GM12878 (cell line): ENCODE results near the gene ZNF467. TPM values are rescaled to one million over a fixed set of nuclear protein-coding genes. Genes with fewer than 3 reads are reported as not detected.

Experiments
- ATAC-seq: fragments of 200-7000 bp; cut with Tn5 transposase; 3 replicates; pipeline ENCODE4 v1.9.1; 2020; ENCODE audit warnings: mild to moderate bottlenecking, moderate library complexity
- BruUV-seq: library from RNA; stranded (reverse); fragments of 400-500 nt; replicated peaks from 2 replicates; lab custom pipeline; 2021; lab: Mats Ljungman, UMichigan
- CTCF ChIA-PET: fragments of 300-600 bp; sonication (Branson Sonifier 250); formaldehyde crosslinking; extraction: SDS; loops from one replicate; lab custom pipeline; 2021; ENCODE audit warnings: inconsistent platforms; lab: Yijun Ruan, JAX
- POLR2A ChIA-PET: fragments of 350-600 bp; formaldehyde crosslinking; extraction: SDS; loops from one replicate; lab custom pipeline; 2021; ENCODE audit warnings: inconsistent platforms; lab: Charles Lee
- RAD21 ChIA-PET: fragments of 300-600 bp; sonication (Branson Sonifier 250); formaldehyde crosslinking; loops from one replicate; lab custom pipeline; 2023; ENCODE audit warnings: antibody characterized with exemption; ENCODE audit not compliant: unreplicated experiment; lab: Charles Lee
- SMC1A ChIA-PET: fragments of 300-600 bp; sonication (Branson Sonifier 250); formaldehyde crosslinking; loops from one replicate; lab custom pipeline; 2023; ENCODE audit not compliant: unreplicated experiment, uncharacterized antibody; lab: Charles Lee
- DNase-seq: peaks from one replicate; pipeline ENCODE4 v3.0.0-alpha.2; 2011; ENCODE audit warnings: low read depth, low spot score
- FAIRE-seq: peaks from 3 replicates; lab custom pipeline; 2011; peaks lifted over from hg19 to GRCh38; lab: Jason Lieb, UNC
- H2AFZ ChIP-seq: 2 replicates; pipeline ENCODE4 v1.6.0; 2011; ENCODE audit warnings: low read depth, low read length, control low read depth; ENCODE audit not compliant: control insufficient read depth
- H3K27ac ChIP-seq: 2 replicates; pipeline ENCODE4 v1.5.1; 2011; ENCODE audit warnings: control low read depth; ENCODE audit not compliant: control insufficient read depth, insufficient read depth
- H3K27me3 ChIP-seq, 2 experiments: replicated peaks in 1 of 2; 2 replicates each; pipeline versions ENCODE4 v1.6.0 to v1.6.1; 2011; ENCODE audit warnings: low read length in 1 of 2; ENCODE audit not compliant: control insufficient read depth in 2 of 2, insufficient read depth in 2 of 2
- H3K36me3 ChIP-seq, 2 experiments: 2 replicates each; pipeline ENCODE4 v1.5.1; 2011; ENCODE audit warnings: low read length in 1 of 2; ENCODE audit not compliant: control insufficient read depth in 2 of 2, insufficient read depth in 2 of 2
- H3K4me1 ChIP-seq: 2 replicates; pipeline ENCODE4 v1.6.1; 2011; ENCODE audit warnings: mild to moderate bottlenecking, low read length, moderate library complexity, mixed read lengths; ENCODE audit not compliant: control insufficient read depth, insufficient read depth
- H3K4me2 ChIP-seq: 2 replicates; pipeline ENCODE4 v1.6.0; 2011; ENCODE audit warnings: control low read depth; ENCODE audit not compliant: control insufficient read depth, insufficient read depth
- H3K4me3 ChIP-seq: fragments of 200-600 bp; sonication (generic); 2 replicates; pipeline ENCODE4 v1.5.1; 2016
- H3K79me2 ChIP-seq: 2 replicates; pipeline ENCODE4 v1.6.0; 2011; ENCODE audit warnings: low read length; ENCODE audit not compliant: control insufficient read depth, insufficient read depth
- H3K9ac ChIP-seq: 2 replicates; pipeline ENCODE4 v1.8.0; 2011; ENCODE audit warnings: low read length, control low read depth, mixed read lengths; ENCODE audit not compliant: control insufficient read depth, insufficient read depth
- H3K9me3 ChIP-seq: replicated peaks from 3 replicates; pipeline ENCODE4 v1.5.1; 2011; ENCODE audit warnings: mild to moderate bottlenecking, low read length; ENCODE audit not compliant: control insufficient read depth, insufficient read depth
- H4K20me1 ChIP-seq: 2 replicates; pipeline ENCODE4 v1.6.0; 2011; ENCODE audit not compliant: control insufficient read depth, insufficient read depth
- CBFB ChIP-seq: IDR thresholded peaks from 2 replicates; pipeline ENCODE4 v1.6.1; 2016; ENCODE audit warnings: antibody characterized with exemption, low read depth
- EGR1 ChIP-seq, 2 experiments: IDR thresholded peaks; 1 replicate in 1 of 2; 2 replicates in 1 of 2; pipeline ENCODE4 v1.6.1; 2011 to 2012; ENCODE audit warnings: low read depth in 2 of 2, low read length in 2 of 2, borderline replicate concordance in 1 of 2, mild to moderate bottlenecking in 1 of 2, moderate library complexity in 1 of 2
- FOXK2 ChIP-seq: fragments of 450-650 bp; IDR thresholded peaks from 2 replicates; pipeline ENCODE4 v1.6.1; 2017; ENCODE audit warnings: mild to moderate bottlenecking, moderate library complexity
- GABPA ChIP-seq: IDR thresholded peaks from 2 replicates; pipeline ENCODE4 v1.6.1; 2014; ENCODE audit warnings: antibody characterized with exemption, low read depth, mild to moderate bottlenecking, inconsistent platforms
- IKZF2 ChIP-seq, 2 experiments: fragments of 450-650 bp; IDR thresholded peaks; 2 replicates each; pipeline ENCODE4 v1.6.1; 2017; ENCODE audit warnings: mild to moderate bottlenecking in 2 of 2, moderate library complexity in 2 of 2
- KAT2A ChIP-seq: conservative IDR thresholded peaks from 2 replicates; pipeline ENCODE4 v1.6.1; 2011; ENCODE audit warnings: low read depth, low read length; ENCODE audit not compliant: control insufficient read depth
- LARP7 ChIP-seq: fragments of 450-650 bp; IDR thresholded peaks from 2 replicates; pipeline ENCODE4 v1.6.1; 2017; ENCODE audit warnings: mild to moderate bottlenecking
- MTA3 ChIP-seq: IDR thresholded peaks from 2 replicates; pipeline ENCODE4 v1.6.1; 2012; ENCODE audit warnings: low read length, inconsistent platforms, borderline replicate concordance
- NKRF ChIP-seq: fragments of 450-650 bp; conservative IDR thresholded peaks from 2 replicates; pipeline ENCODE4 v1.6.1; 2017; ENCODE audit warnings: mild to moderate bottlenecking, moderate library complexity
- RELA ChIP-seq: fragments of 450-650 bp; IDR thresholded peaks from 2 replicates; pipeline ENCODE4 v1.8.0; 2014; ENCODE audit warnings: borderline replicate concordance; ENCODE audit not compliant: partially characterized antibody
- RELB ChIP-seq: fragments of 450-650 bp; IDR thresholded peaks from 2 replicates; pipeline ENCODE4 v1.6.1; 2017; ENCODE audit warnings: low read depth, mild to moderate bottlenecking, moderate library complexity
- RFX5 ChIP-seq: IDR thresholded peaks from 2 replicates; pipeline ENCODE4 v1.6.1; 2011; ENCODE audit warnings: low read depth, low read length, improper control_type of control experiment
- USF1 ChIP-seq: IDR thresholded peaks from 2 replicates; pipeline ENCODE4 v1.6.1; 2011; ENCODE audit warnings: borderline replicate concordance, low read depth, mild to moderate bottlenecking, moderate library complexity, mixed read lengths, low read length; ENCODE audit not compliant: insufficient read depth; ENCODE audit errors: extremely low read length
- YBX1 ChIP-seq: fragments of 450-650 bp; IDR thresholded peaks from 2 replicates; pipeline ENCODE4 v1.6.1; 2016; ENCODE audit warnings: antibody characterized with exemption
- ZNF274 ChIP-seq: IDR thresholded peaks from one replicate; pipeline ENCODE4 v1.8.0; 2011; ENCODE audit not compliant: insufficient read length, insufficient read depth
- WGBS: methylation state at CpG from one replicate; pipeline ENCODE4 v1.1.6; 2016; ENCODE audit warnings: low lambda C conversion rate; ENCODE audit not compliant: insufficient replicate concordance, insufficient coverage; ENCODE audit errors: missing lambda C conversion rate; 5-methylcytosine and 5-hydroxymethylcytosine counted together
- in situ Hi-C: fragments of 300-500 bp; cut with MboI; formaldehyde crosslinking; loops from 9 replicates; pipeline ENCODE4 v1.14.3; 2018; ENCODE audit warnings: mixed read lengths
- intact Hi-C: fragments of 100-400 bp; cut with micrococcal nuclease; formaldehyde crosslinking; loops from one replicate; pipeline ENCODE4 v1.14.2; 2022; ENCODE audit not compliant: unreplicated experiment
- polyA plus RNA-seq, 11 experiments: library from polyadenylated mRNA; depleted of rRNA in 4 of 11; unstranded in 6 of 11; stranded (reverse) in 5 of 11; fragments of >200 nt; fragmentation: Nextera tagmentation in 4 of 11; fragmentation: Illumina TruSeq in 1 of 11; extraction: Ambion mirVana in 4 of 11; extraction: Trizol in 1 of 11; gene quantifications; 1 replicate in 1 of 11; 2 replicates in 10 of 11; pipeline versions ENCODE4 v1.2.1 to v1.2.3, GENCODE V29; 2011 to 2016; ENCODE audit warnings: inconsistent platforms in 2 of 11, missing spikeins in 2 of 11, low read depth in 1 of 11
- total RNA-seq, 4 experiments: library from RNA; depleted of rRNA in 3 of 4; stranded (reverse); fragments of >200 nt in 3 of 4; fragmentation: Illumina TruSeq in 1 of 4; extraction: Trizol in 1 of 4; gene quantifications; 2 replicates each; pipeline versions ENCODE4 v1.2.1 to v1.2.3, GENCODE V29; 2013 to 2021

The ZNF467 gene
- total and polyA plus RNA-seq, 10 of the 15 experiments (the other 5 are each of a cell fraction or from before 2014, with no cell fraction given): not detected

GRCh38 chr7:149763563-149764240 lies 9.7 kb downstream of the ZNF467 start:
- RAD21 ChIA-PET: no interaction called here
- no peaks in the 10 kb centered on the region for H3K4me1 ChIP-seq
- no peaks in the 10 kb centered on the region for H3K36me3 ChIP-seq
- H3K4me3 ChIP-seq: no peak overlapping the region
- H3K79me2 ChIP-seq: no peaks in the 10 kb centered on the region
- no peak for TF ChIP-seq IKZF2 (IDR thresholded peaks at IDR 0.05)
- no peak for TF ChIP-seq RFX5
- TF ChIP-seq USF1: no peak
- no peak for TF ChIP-seq KAT2A
- TF ChIP-seq RELB: no peak
- no peak for TF ChIP-seq YBX1
- no peak for TF ChIP-seq NKRF
- TF ChIP-seq CBFB: no peak
- TF ChIP-seq EGR1 (IDR thresholded peaks at IDR 0.05; ENCODE audit: borderline replicate concordance in 1 of 2, low read depth in 2 of 2, low read length in 2 of 2): no peak
- TF ChIP-seq RELA: no peak
- TF ChIP-seq LARP7: no peak
- TF ChIP-seq GABPA: no peak
- no peak for TF ChIP-seq FOXK2
- TF ChIP-seq ZNF274: no peak
- TF ChIP-seq MTA3: no peak
- TF ChIP-seq, all 136 proteins: peak for 0
- in situ Hi-C loops: no loop called here
- no peak overlapping the region for H3K27ac ChIP-seq
- ChIA-PET CTCF (interaction anchor here (1.0 kb wide), 1 partner anchor 22 kb away, joined by 3 read pairs; no protein-coding TSS in a partner anchor), POLR2A (no interaction called here), SMC1A (no interaction called here)
- no peak for ATAC-seq
- H3K4me2 ChIP-seq: no peak overlapping the region
- H3K9ac ChIP-seq: no peak overlapping the region
- FAIRE-seq: no peak
- no peaks in the 10 kb centered on the region for H3K9me3 ChIP-seq
- no peaks in the 10 kb centered on the region for H3K27me3 ChIP-seq
- H2AFZ ChIP-seq: no peak overlapping the region
- H4K20me1 ChIP-seq: no peaks in the 10 kb centered on the region
- intact Hi-C loops: no loop called here
- WGBS: 56% methylated on average over 22 of the region's 22 CpGs
- no TSS peak for BruUV-seq
- DNase-seq: no peak
